Endodermal cell (in vitro differentiated cells): Measurements from ENCODE around the gene ZDHHC7. TPM values are rescaled to one million over a fixed set of nuclear protein-coding genes. Genes with fewer than 3 reads are reported as not detected.

Source experiments
- DNase-seq: peaks from one replicate; pipeline ENCODE4 v3.0.0-alpha.2; 2017
- H3K27ac ChIP-seq: 2 replicates; pipeline ENCODE4 v1.5.1; 2013; ENCODE audit warnings: mild to moderate bottlenecking, low read depth, low read length, moderate library complexity
- H3K27me3 ChIP-seq: 2 replicates; pipeline ENCODE4 v1.6.1; 2013; ENCODE audit warnings: mild to moderate bottlenecking, low read length, moderate library complexity; ENCODE audit not compliant: insufficient read depth, control insufficient read depth, poor library complexity, severe bottlenecking
- H3K36me3 ChIP-seq: 2 replicates; pipeline ENCODE4 v1.7.0; 2013; ENCODE audit warnings: mild to moderate bottlenecking, low read length, moderate library complexity; ENCODE audit not compliant: control insufficient read depth, insufficient read depth
- H3K4me1 ChIP-seq: one replicate; pipeline ENCODE4 v1.7.0; 2013; ENCODE audit warnings: low read length; ENCODE audit not compliant: control insufficient read depth, insufficient read depth
- H3K4me3 ChIP-seq: 2 replicates; pipeline ENCODE4 v1.5.1; 2013; ENCODE audit warnings: mild to moderate bottlenecking, low read length, moderate library complexity
- H3K9ac ChIP-seq: 2 replicates; pipeline ENCODE4 v1.6.1; 2013; ENCODE audit warnings: mild to moderate bottlenecking, low read length, moderate library complexity; ENCODE audit not compliant: poor library complexity, severe bottlenecking; ENCODE audit errors: extremely low read depth
- H3K9me3 ChIP-seq: 2 replicates; pipeline ENCODE4 v1.6.1; 2013; ENCODE audit warnings: mild to moderate bottlenecking, low read length, moderate library complexity; ENCODE audit not compliant: control insufficient read depth
- H3K27ac Mint-ChIP-seq: 2 replicates; pipeline ENCODE4 v1.8.0; 2020; ENCODE audit warnings: mixed read lengths
- H3K27me3 Mint-ChIP-seq: 2 replicates; pipeline ENCODE4 v1.8.0; 2021; ENCODE audit warnings: mild to moderate bottlenecking, mixed read lengths; ENCODE audit not compliant: insufficient read depth
- H3K36me3 Mint-ChIP-seq: 2 replicates; pipeline ENCODE4 v1.8.0; 2020; ENCODE audit warnings: low read depth, mixed read lengths
- H3K4me1 Mint-ChIP-seq: 2 replicates; pipeline ENCODE4 v1.8.0; 2020; ENCODE audit warnings: mixed read lengths
- H3K4me3 Mint-ChIP-seq: 2 replicates; pipeline ENCODE4 v1.8.0; 2020; ENCODE audit warnings: mild to moderate bottlenecking, moderate library complexity, mixed read lengths
- H3K9me3 Mint-ChIP-seq: 2 replicates; pipeline ENCODE4 v1.8.0; 2020; ENCODE audit warnings: mild to moderate bottlenecking, mixed read lengths
- WGBS, 2 experiments: methylation state at CpG; one replicate each; pipeline versions ENCODE4 v1.1.5 to v1.1.7; 2013; ENCODE audit warnings: missing lambda C conversion rate in 2 of 2, mixed read lengths in 1 of 2; ENCODE audit not compliant: insufficient coverage in 1 of 2, insufficient read length in 1 of 2; 5-methylcytosine and 5-hydroxymethylcytosine counted together
- total RNA-seq, 2 donors: library from RNA; stranded (reverse); fragmentation: NEBNext Ultra II Directional in 1 of 2; extraction: Animal tissue kit (Norgen Biotek cat#: 25700) in 1 of 2; gene quantifications; 2 replicates in 1 of 2; 3 replicates in 1 of 2; pipeline ENCODE4 v1.2.1, GENCODE V29; 2021
- TF ChIP-seq, protein P1 (sequence below): fragments of 200-600 bp; sonication (generic); conservative IDR thresholded peaks from 2 replicates; pipeline ENCODE4 v1.5.0; 2021; ENCODE audit warnings: antibody characterized with exemption, mild to moderate bottlenecking

Gene ZDHHC7
- total RNA-seq, 2 donors from 2014 or later, result 58.7 to 61.8 TPM

DNA sequence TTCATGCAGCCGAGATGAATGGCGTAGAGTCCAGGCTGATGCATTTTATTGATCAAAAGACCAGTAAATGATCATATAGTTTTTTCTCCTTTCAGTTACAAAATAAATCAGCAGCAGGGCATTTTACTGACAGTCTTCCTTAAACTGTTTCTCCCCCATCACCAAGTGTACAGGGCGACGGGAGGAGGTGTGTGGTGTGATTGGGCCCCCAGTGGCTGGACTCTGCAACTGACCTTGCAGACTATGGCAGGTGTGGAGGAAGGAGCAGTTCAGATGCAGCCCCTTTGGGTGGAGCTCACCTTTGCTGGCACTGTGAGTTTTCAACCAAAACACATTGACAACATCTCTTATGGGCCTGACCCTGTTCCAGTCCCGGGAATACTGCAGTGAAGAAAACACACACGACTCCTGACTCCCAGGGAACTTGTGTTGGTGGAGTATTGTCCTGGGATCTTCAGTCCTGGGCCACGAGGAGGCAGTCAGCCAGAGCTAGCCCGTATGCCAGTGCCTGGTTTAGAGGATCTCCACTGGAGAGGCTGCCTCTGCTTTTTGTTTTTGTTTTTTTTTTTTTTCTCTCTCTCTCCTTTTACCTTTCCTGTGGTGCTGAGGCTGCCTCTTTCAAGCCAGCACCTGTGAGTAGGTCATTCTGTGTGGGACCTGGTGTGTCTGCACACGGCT, 46.0 kb upstream of the ZDHHC7 start:
- 95 to 96% methylated on average over 7 to 9 of the region's 9 CpGs for WGBS, 2 experiments
- peaks cover 18% of the 10 kb centered on the region for H3K4me1 Mint-ChIP-seq

DNA sequence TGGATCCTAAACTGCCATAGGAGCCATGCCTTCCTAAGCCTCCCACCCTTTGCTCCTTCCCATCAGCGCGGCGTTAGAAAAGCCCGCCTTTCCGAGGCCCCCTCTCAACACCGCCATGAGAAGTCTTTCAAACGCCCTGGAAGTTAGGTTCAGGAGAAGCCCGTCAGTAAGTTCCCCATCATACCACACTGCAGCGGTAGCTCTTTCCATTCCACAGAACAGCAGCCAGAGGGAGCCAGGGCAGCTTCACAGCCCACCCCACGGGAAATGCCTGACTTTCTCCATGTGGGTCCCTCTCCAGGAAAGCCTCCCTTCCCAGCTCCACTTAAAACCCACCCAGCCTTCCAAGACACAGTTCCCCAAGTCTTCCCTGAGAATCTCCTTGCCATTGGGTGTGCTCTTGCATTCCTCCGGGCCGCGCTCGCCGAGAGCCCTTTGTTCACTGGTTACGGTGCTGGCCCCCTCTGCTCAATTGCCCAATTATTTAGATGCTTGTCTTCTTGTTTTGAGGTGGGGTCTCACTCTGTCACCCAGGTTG, 44.9 kb upstream of the ZDHHC7 start:
- no peak overlapping the region for H3K9ac ChIP-seq
- H3K27ac ChIP-seq, result no peak overlapping the region
- no peaks in the 10 kb centered on the region for H3K36me3 ChIP-seq
- Mint-ChIP-seq H3K4me3 (no peak overlapping the region), H3K27ac (peak overlapping the region; percentile 22), H3K9me3 (no peaks in the 10 kb centered on the region), H3K4me1 (peaks cover 12% of the 10 kb centered on the region), H3K27me3 (no peaks in the 10 kb centered on the region), H3K36me3 (no peaks in the 10 kb centered on the region)
- TF ChIP-seq, protein P1, sequence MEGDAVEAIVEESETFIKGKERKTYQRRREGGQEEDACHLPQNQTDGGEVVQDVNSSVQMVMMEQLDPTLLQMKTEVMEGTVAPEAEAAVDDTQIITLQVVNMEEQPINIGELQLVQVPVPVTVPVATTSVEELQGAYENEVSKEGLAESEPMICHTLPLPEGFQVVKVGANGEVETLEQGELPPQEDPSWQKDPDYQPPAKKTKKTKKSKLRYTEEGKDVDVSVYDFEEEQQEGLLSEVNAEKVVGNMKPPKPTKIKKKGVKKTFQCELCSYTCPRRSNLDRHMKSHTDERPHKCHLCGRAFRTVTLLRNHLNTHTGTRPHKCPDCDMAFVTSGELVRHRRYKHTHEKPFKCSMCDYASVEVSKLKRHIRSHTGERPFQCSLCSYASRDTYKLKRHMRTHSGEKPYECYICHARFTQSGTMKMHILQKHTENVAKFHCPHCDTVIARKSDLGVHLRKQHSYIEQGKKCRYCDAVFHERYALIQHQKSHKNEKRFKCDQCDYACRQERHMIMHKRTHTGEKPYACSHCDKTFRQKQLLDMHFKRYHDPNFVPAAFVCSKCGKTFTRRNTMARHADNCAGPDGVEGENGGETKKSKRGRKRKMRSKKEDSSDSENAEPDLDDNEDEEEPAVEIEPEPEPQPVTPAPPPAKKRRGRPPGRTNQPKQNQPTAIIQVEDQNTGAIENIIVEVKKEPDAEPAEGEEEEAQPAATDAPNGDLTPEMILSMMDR, result peak; percentile 64
- no peaks in the 10 kb centered on the region for H3K27me3 ChIP-seq
- DNase-seq, result peak; percentile 76
- H3K4me3 ChIP-seq, result no peak overlapping the region
- 75 to 82% methylated on average over 11 to 16 of the region's 16 CpGs for WGBS, 2 experiments
- H3K4me1 ChIP-seq, result peaks cover 9% of the 10 kb centered on the region
- H3K9me3 ChIP-seq, result no peaks in the 10 kb centered on the region

More for the DNA sequence above, 46.0 kb upstream of the ZDHHC7 start:
- Mint-ChIP-seq H3K36me3 (no peaks in the 10 kb centered on the region), H3K9me3 (no peaks in the 10 kb centered on the region), H3K27me3 (no peaks in the 10 kb centered on the region), H3K27ac (no peak overlapping the region), H3K4me3 (no peak overlapping the region)
- Histone ChIP-seq H3K9me3 (no peaks in the 10 kb centered on the region), H3K4me1 (peaks cover 9% of the 10 kb centered on the region), H3K36me3 (no peaks in the 10 kb centered on the region), H3K27ac (no peak overlapping the region), H3K9ac (no peak overlapping the region), H3K4me3 (no peak overlapping the region), H3K27me3 (no peaks in the 10 kb centered on the region)
- DNase-seq, result peak; percentile 80
- TF ChIP-seq, protein P1, result peak; percentile 71

DNA sequence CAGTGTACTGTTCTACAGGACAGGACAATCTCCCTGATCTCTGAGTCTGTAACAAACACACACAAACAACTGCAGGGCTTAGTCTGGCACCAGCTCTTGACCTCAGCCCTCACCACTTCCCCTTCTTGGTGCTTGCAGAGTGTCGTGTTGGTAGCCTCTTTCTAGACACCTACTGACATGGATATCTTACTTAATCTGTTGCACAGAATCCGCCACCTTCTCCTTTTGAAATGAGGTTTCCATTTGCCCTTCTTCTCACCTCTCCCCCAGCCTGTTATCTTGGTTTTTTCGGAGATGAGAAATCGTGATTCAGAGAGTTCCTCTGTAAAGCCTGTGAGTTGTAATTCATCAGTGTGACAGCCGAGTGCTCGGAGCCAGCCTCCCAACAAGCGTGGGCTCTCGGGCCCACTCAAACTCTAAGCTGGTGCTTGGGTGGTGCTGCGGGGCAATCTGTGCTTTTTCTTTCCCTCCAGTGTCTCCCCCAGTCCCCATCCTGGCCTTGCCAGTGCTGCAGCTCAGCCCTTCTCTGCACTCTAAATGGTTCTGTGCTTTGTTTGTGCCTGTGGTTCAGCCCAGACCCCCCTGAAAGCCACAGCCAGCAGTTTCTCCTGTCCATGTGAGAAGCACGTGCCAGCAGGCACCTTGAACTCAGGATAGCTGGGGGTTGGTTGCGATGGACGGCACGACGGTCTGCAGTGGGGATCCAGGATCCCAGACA, 44.3 kb upstream of the ZDHHC7 start:
- no peaks in the 10 kb centered on the region for H3K9me3 Mint-ChIP-seq
- TF ChIP-seq, protein P1, result no peak
- H3K27me3 ChIP-seq, result no peaks in the 10 kb centered on the region
- H3K27ac ChIP-seq, result no peak overlapping the region
- peaks cover 9% of the 10 kb centered on the region for H3K4me1 ChIP-seq
- H3K9me3 ChIP-seq, result no peaks in the 10 kb centered on the region
- H3K4me3 Mint-ChIP-seq, result no peak overlapping the region
- 86 to 88% methylated on average over 13 to 14 of the region's 14 CpGs for WGBS, 2 experiments
- H3K27me3 Mint-ChIP-seq, result no peaks in the 10 kb centered on the region
- H3K27ac Mint-ChIP-seq, result peak overlapping the region; percentile 22
- H3K36me3 ChIP-seq, result no peaks in the 10 kb centered on the region
- no peaks in the 10 kb centered on the region for H3K36me3 Mint-ChIP-seq
- DNase-seq, result no peak
- no peak overlapping the region for H3K4me3 ChIP-seq
- peaks cover 13% of the 10 kb centered on the region for H3K4me1 Mint-ChIP-seq
- H3K9ac ChIP-seq, result no peak overlapping the region
